GM18508 (cell line): ENCODE results near the gene AFF3.

ENCODE experiments used
- ATAC-seq: cut with Tn5 transposase; IDR thresholded peaks from one replicate; pipeline ENCODE4 v1.9.1; 2021; ENCODE audit warnings: moderate number of reproducible peaks; ENCODE audit not compliant: insufficient read depth, unreplicated experiment

The AFF3 gene

DNA sequence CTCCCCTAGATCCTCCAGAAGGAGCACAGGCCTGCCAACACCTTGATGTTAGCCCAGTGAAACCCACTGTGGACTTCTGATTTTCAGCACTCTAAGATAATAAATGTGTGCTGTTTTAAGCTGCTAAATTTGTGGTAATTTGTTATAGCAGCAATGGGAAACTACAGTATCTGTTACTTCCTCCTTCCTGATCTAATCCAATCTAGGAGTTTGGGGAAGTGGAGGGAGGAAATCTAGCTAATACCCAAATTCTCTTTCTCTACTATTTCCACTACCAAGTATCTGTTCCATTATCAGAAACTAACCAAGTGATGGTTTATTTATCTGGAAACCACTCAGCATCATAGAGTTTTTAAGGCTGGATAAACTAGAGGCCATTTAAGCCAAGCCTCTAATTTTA is 64.9 kb downstream of the AFF3 start:
- ATAC-seq = no peak

GRCh38 chr2:100075532-100075931 is 66.9 kb downstream of the AFF3 start:
- ATAC-seq = no peak

DNA sequence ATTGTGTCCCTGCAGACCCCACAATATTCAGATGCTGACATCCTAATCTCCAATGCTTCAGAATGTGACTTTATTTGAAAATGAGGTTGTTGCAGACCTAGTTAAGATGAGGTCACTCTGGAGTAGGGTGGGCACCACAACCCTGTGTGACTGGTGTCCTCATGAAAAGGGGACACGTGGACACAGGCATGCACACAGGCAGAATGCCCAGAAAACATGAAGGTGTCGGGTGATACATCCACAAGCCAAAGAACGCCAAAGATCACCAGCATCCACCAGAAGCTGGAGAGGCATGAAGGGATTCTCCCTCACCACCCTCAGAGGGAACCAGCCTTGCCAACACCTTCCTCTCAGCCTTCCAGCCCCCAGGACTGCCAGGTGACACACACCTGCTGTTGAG is 69.3 kb downstream of the AFF3 start:
- ATAC-seq = no peak

- ATAC-seq = no peak
These were observed 69.9 kb downstream of the AFF3 start for GRCh38 chr2:100072503-100072902.

DNA sequence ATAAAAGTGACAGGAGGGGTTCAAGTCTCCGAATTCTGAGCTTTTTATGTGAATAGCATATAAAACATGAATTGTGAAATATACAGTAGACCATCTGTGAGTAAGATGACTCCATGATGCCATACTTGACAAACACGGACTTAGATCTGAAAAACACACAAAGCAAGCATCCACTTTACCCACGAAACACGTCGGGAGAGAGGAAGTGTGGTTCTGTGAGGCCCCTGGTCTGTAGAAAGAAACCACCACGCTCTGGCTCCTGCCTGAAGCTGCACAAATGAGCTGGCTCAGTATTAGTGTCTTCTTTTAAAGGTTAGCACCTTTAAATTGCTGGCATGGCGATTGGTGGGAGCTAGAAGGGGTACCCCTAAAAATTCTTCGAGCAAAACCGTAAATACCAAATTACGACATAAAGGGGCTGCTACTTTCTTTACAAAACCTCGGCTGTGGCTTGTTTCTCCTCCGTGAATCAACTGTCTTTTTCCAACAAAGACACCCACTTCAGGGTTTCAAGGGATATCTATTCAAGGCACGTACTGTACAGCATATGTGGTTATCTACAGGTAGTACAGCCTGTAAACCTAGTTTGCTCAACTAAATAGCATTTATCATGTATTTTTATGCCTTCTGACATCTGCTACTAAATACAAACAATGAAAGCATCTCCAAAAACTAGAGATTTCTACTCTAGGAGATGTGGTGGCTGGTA is 70.9 kb downstream of the AFF3 start:
- ATAC-seq = no peak

DNA sequence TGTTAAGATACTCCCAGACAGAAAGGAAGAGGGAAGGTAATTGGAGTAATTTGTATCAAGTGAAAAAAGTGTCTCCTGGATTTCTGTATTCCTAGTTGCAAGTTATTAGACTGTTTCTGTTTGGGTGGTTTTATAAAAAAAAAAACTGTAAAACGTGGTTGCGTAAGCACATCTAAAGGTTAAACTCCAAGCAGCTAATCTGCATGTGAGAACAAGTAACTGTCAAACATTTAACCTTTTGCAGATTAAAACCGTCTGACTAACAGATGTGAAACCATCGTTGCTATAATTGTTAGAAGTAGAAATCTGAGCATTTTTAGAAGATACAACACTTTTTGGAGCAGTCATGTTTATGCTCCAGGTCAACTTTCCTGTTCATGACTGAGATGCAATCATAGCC is 72.3 kb downstream of the AFF3 start:
- ATAC-seq = no peak

DNA sequence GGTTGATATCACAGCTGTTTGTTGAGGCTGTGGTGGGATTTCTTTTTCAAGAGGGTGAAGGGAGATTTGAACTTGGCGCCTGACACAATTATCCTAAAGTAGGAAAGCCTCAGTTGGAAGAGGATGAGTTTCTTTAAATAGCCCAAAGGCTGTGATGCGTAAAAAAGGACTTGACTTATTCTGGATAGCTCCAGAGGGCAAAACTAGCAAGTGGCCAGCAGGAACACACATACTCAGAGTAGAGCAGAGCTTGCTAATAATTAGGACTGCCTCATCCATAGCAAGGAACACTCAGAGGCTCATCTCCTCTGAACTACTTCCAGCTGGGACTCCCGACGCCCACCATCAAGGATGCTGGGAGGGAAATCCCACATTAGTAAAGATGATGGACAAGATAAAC is 74.0 kb downstream of the AFF3 start:
- no peak for ATAC-seq

DNA sequence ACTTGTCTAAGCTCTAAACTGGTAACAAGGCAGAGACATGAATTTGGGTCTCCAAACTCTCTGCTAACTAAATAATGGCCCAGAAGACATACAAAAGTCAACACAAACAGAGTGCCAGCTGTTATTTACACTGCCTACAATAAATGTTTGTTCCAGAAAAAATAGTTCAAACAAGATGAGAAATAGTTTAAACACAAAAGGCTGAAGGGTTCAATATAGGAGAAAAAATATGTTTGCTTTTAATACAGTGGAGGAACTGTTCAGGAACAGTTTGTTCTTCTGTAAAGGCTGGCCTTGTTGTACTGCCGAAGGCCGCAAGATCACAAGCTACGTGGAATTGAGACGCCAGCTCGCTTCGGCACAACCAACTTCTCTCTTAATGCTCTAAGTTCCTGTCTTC is 74.6 kb downstream of the AFF3 start:
- ATAC-seq = no peak

DNA sequence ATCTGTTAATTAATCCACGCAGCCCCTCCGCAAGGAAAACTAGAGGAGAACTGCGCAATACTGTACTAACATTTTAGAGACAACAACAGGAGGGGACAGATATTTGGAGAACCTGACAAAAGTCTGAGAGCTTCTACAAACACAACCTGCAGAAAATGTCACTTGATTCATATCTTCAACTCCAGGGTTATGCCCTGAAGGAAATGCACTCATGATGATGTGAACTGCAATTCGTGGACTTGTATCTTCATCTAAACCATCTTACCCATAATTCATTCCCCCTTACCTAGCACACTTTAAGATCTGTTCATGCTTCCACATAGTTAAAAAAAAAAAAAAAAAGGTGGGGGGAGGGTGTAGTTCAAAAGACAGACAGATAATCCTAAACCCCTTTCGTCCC is 75.5 kb downstream of the AFF3 start:
- no peak for ATAC-seq

- no peak for ATAC-seq
These were observed 76.1 kb downstream of the AFF3 start for GRCh38 chr2:100066246-100066645.

DNA sequence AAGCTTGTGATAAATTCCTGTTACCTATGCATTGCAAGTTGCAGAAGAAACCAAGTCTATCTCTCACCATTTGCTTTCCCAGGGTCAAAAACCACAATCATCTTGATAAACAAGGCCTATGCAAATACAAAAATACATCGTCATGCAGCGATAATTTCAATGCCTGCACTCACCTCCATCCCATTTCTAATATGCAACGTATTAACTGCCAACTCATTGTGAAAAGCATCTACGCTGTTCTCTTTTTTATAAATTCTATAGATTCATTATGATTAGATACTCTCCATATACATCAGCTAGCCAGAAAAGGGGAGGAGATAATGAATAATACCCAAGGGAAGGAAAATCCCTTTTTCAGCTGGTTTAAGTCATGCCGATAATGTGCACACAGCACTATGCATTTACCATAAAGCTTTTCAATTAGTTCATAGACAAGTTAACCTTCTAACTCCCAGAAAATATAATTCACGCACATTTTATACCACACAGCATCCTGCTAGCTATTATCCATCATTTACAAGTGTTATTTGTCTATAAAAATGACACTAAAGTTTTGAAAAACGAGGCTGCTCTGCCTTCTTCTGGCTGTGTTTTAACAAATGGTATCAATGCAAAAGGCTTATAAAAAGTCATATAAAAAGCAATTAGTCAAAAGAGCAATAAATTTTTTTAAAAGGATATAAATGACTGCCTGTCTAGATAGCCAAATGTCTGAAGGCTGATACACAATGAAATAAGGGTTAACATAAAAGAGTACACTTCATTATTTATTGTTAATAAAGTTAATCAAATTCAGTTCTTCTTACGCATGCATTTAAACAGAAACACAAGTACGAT is 77.6 kb downstream of the AFF3 start:
- no peak for ATAC-seq

DNA sequence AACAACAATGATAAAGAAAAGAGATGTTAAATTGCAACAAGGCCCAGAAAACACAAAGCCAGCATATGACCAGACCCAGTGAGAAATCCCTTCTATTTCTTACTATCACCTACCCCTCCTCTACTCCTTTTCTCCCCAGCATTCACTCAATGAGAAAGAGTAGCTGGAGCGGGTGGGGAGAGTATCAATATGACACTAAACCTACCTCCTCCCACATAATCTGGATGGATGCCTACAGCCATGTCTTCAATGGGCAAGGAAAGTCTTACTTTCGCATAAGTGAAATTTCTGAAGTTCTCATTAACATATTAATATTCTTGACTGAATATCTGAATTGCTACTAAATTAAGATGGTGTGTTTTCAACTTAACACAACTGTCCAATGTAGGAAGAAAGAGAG is 78.2 kb downstream of the AFF3 start:
- no peak for ATAC-seq

GRCh38 chr2:100063459-100063953 is 78.9 kb downstream of the AFF3 start:
- ATAC-seq = no peak

- no peak for ATAC-seq
These were observed 80.1 kb downstream of the AFF3 start for GRCh38 chr2:100062336-100062735.

GRCh38 chr2:100060875-100061274 is 81.5 kb downstream of the AFF3 start:
- no peak for ATAC-seq

DNA sequence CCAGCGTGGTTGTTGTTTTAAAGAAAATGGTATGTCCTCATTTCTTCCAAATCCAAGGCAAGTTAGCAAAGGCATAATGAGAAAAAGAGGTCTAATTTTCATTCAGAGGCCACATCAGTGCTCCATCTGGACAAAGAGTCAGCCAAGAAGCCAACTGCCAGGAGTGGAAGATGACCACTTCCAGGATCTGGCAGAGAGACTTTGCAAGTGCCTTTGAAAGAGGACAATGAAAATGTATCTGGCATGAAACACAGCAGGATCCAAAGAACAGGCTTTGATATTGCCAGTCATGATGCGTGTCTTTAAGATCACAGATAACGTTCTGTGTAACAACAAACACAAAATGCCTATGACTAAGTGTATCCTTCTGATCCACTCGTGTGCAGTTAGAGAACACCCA is 82.8 kb downstream of the AFF3 start:
- ATAC-seq = no peak

DNA sequence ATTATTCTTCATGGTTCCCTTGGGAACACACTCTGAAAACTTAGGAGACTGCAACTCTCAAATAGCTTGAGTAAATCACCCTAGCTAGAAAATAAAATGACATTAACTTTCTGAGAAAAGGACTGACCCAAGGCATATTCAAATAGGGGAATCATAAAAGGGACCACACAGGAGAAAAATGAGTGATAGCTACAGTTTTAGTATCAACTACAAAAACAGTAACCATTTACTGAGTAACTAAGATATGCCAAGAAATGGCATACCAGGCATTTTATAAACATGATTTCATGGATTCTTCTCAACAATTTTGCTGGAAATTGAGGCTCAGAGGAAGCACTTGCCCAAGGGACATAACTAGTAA is 84.5 kb downstream of the AFF3 start:
- no peak for ATAC-seq

- no peak for ATAC-seq
These were observed 88.0 kb downstream of the AFF3 start for GRCh38 chr2:100054426-100054825.

- ATAC-seq = no peak
These were observed 89.1 kb downstream of the AFF3 start for GRCh38 chr2:100053087-100053885.

DNA sequence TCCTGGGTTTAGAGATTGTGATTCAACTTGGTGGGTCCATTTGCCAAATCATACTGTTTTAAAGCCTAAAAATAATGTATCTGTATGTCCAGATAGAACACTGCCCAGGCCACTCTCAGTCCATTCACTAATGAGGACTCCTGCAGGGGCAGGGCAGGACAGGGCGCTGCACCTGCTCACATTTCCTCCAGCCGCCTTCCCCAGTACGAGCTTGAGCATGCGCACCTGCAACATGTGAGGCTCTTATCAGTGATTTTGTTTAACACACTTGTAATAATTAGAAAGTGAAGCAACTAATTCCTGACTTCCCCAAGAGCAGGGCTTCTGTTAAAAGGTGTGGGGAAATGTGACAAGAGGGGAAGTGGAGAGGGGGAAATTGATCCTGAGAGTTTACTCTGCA is 89.7 kb downstream of the AFF3 start:
- no peak for ATAC-seq

GRCh38 chr2:100051253-100051652 is 91.1 kb downstream of the AFF3 start:
- ATAC-seq = no peak
